ENCODE results near the gene SCUBE1. TPM values are rescaled to one million over a fixed set of nuclear protein-coding genes. Genes with fewer than 3 reads are reported as not detected.
A peak's percentile ranks its signal among the peaks of the same experiment; 100 is the strongest.

The SCUBE1 gene
- total and polyA plus RNA-seq, 11 donors = 0.04 to 0.40 (median 0.24) TPM; not detected in 1

- intact Hi-C loops (cut with DNase I) = no loop called here
- Histone ChIP-seq H3K4me1 (peaks cover 0 to 69% (median 23%) of the 10 kb centered on the region in 12 donors), H3K9me3 (no peaks in the 10 kb centered on the region), H3K27ac (peak overlapping the region; percentile 73 to 96 (median 88)), H3K27me3 (no peaks in the 10 kb centered on the region), H3K4me3 (peak overlapping the region; percentile 27 to 98 (median 90)), H3K36me3 (peaks cover 0 to 8% (median 0%) of the 10 kb centered on the region in 9 donors)
- peak; percentile 74 to 82 (median 78) for ATAC-seq
- TF ChIP-seq CTCF (IDR thresholded peaks at IDR 0.05) (no peak), POLR2A (IDR thresholded peaks at IDR 0.05) (no peak)
- 8 to 16% (median 11%) methylated on average over 16 to 22 of the region's 22 CpGs for WGBS, 4 donors
- peak; percentile 72 to 88 (median 87) for DNase-seq
Observed at GRCh38 chr22:43152357-43153071, 190.7 kb downstream of the SCUBE1 start.

GRCh38 chr22:43152003-43152356, 191.2 kb downstream of the SCUBE1 start:
- peak in 1 of 4 donors; percentile 3 for ATAC-seq
- DNase-seq = no peak
- H3K9me3 ChIP-seq = no peaks in the 10 kb centered on the region
- peaks cover 0 to 8% (median 0%) of the 10 kb centered on the region in 9 donors for H3K36me3 ChIP-seq
- WGBS, 4 donors = 11 to 28% (median 16%) methylated on average over 11 to 18 of the region's 18 CpGs; no CpG with 5 or more reads in 1 of the 4 donors
- peak overlapping the region; percentile 73 to 96 (median 88) for H3K27ac ChIP-seq
- peak overlapping the region; percentile 27 to 98 (median 90) for H3K4me3 ChIP-seq
- peak in 1 of 2 donors; percentile 22 for TF ChIP-seq POLR2A (IDR thresholded peaks at IDR 0.05)
- TF ChIP-seq CTCF (IDR thresholded peaks at IDR 0.05) = no peak
- no peaks in the 10 kb centered on the region for H3K27me3 ChIP-seq
- intact Hi-C loops (cut with DNase I) = no loop called here
- peaks cover 0 to 69% (median 23%) of the 10 kb centered on the region in 12 donors for H3K4me1 ChIP-seq

- Histone ChIP-seq H3K4me3 (peak within 1 kb of the TSS; percentile 27 to 98 (median 90)), H3K9me3 (no peaks in the 10 kb centered on the region), H3K4me1 (peaks cover 0 to 64% (median 23%) of the 10 kb centered on the region in 12 donors), H3K27ac (peak within 1 kb of the TSS; percentile 73 to 96 (median 88)), H3K27me3 (no peaks in the 10 kb centered on the region), H3K36me3 (peaks cover 0 to 8% (median 0%) of the 10 kb centered on the region in 9 donors)
- intact Hi-C loops (cut with DNase I) = no loop called here
- DNase-seq (peak; percentile 80 to 93 (median 87)), ATAC-seq (peak; percentile 47 to 88 (median 82))
- 1 to 2% (median 1%) methylated on average over 23 to 75 of the region's 75 CpGs for WGBS, 4 donors
- TF ChIP-seq POLR2A (IDR thresholded peaks at IDR 0.05) (peak in 1 of 2 donors; percentile 76), CTCF (IDR thresholded peaks at IDR 0.05) (no peak)
Observed at GRCh38 chr22:43151251-43152002, 191.7 kb downstream of the SCUBE1 start, which contains the start of gene TSPO. TSPO (plus strand) TSS chr22:43151559; CDS start chr22:43159239, 7,680 bp downstream.
